Measurements from ENCODE around the gene PLA2G2A. TPM values are rescaled to one million over a fixed set of nuclear protein-coding genes. Genes with fewer than 3 reads are reported as not detected.
"Not testable (repeated sequence)": the region's sequence is repeated elsewhere in the genome, so short reads cannot be mapped to it uniquely, and the experiment has no call there.

The PLA2G2A gene
- total and polyA plus RNA-seq, 2 of the 8 experiments (the other 6 are each of a cell fraction or from before 2014, with no cell fraction given) = 0.69 to 3.7 TPM

DNA sequence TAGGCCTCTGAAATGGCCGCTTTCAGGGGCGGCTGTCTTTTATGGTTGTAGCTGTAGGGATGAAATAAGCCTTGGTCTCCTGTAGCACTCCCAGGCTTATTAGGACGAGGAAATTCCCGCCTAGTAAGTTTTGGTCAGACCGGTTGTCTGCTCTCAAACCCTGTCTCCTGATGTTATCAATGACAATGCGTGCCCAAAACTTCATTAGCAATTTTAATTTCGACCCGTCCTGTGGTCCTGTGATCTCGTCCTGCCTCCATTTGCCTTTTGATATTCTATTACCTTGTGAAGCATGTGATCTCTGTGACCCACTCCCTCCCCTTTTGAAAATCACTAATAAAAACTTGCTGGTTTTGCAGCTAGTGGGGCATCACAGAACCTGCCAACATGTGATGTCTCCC lies 10.8 kb upstream of the PLA2G2A start:
- H4K5ac ChIP-seq (ENCODE audit: insufficient read length, low read depth, low read length); H4K20me1 ChIP-seq (replicated peaks in 1 of 2; ENCODE audit: control insufficient read depth in 1 of 2, insufficient read depth in 2 of 2, low read length in 2 of 2); H2BK120ac ChIP-seq (replicated peaks; ENCODE audit: low read depth, low read length); H4K91ac ChIP-seq (replicated peaks; ENCODE audit: insufficient read length, low read length); H2BK20ac ChIP-seq (ENCODE audit: low read length); H3K23ac ChIP-seq (ENCODE audit: insufficient read length); H3K14ac ChIP-seq (ENCODE audit: insufficient read length); H4K8ac ChIP-seq (ENCODE audit: extremely low read depth, insufficient read depth, low read length); H3K9ac ChIP-seq (replicated peaks in 1 of 4; ENCODE audit: extremely low read depth in 1 of 4, low read depth in 3 of 4, low read length in 3 of 4); H2BK15ac ChIP-seq (ENCODE audit: low read length); H3K36me3 ChIP-seq (ENCODE audit: control insufficient read depth in 2 of 4, insufficient read depth in 4 of 4, low read length in 3 of 4); H3K23me2 ChIP-seq (ENCODE audit: low read depth, low read length); H3K79me1 ChIP-seq (ENCODE audit: low read depth, low read length); H3K56ac ChIP-seq (replicated peaks; ENCODE audit: insufficient read length, low read depth, low read length); H3K27me3 ChIP-seq (replicated peaks in 1 of 4; ENCODE audit: control insufficient read depth in 3 of 4, extremely low read depth in 1 of 4, insufficient read depth in 3 of 4, low read length in 3 of 4); H2AK5ac ChIP-seq (ENCODE audit: low read depth, low read length); H3K18ac ChIP-seq (ENCODE audit: extremely low read depth, low read length); H3K79me2 ChIP-seq (ENCODE audit: control insufficient read depth in 1 of 2, insufficient read depth in 2 of 2, low read length in 2 of 2); H3K27ac ChIP-seq (ENCODE audit: low read depth, low read length); H3K9me3 ChIP-seq (ENCODE audit: insufficient read depth in 2 of 2, low read depth in 1 of 2, low read length in 1 of 2); H3K4ac ChIP-seq (replicated peaks; ENCODE audit: insufficient read length, low read depth, low read length); H2AFZ ChIP-seq (ENCODE audit: low read length); H2BK12ac ChIP-seq (ENCODE audit: low read depth, low read length): not testable (repeated sequence)
- POLR2A ChIA-PET (ENCODE audit: partially characterized antibody) = interaction anchor here (0.8 to 1.3 kb wide), 2 partner anchors 12 kb away, joined by 3 read pairs; no protein-coding TSS in a partner anchor
- 1% methylated on average over 9 of the region's 9 CpGs; no CpG with 5 or more reads in 1 of the 2 experiments for WGBS, 2 experiments (ENCODE audit: extremely low coverage in 1 of 2, insufficient coverage in 1 of 2, insufficient read length in 1 of 2, insufficient replicate concordance in 2 of 2, low coverage in 1 of 2, low lambda C conversion rate in 2 of 2, missing lambda C conversion rate in 1 of 2)
- DNase-seq (ENCODE audit: low read depth in 1 of 2, low spot score in 2 of 2) (peak; percentile 36 to 54), FAIRE-seq (peak; percentile 86)
- Histone ChIP-seq H3K4me2 (ENCODE audit: insufficient read depth in 1 of 2, low read depth in 2 of 2, low read length in 2 of 2) (peak overlapping the region; percentile 50 to 82), H2BK5ac (ENCODE audit: low read depth, low read length) (0 out of 2 replicates have a peak overlapping the region, but pooled peaks have one; percentile 82), H3K4me1 (replicated peaks in 1 of 4; ENCODE audit: control insufficient read depth in 3 of 4, insufficient read depth in 4 of 4, low read length in 3 of 4) (peaks cover 6 to 13% (median 11%) of the 10 kb centered on the region in 4 experiments; a peak in 6 of 7 replicates), H3K4me3 (ENCODE audit: extremely low read depth in 1 of 4, insufficient read depth in 2 of 4, low read depth in 3 of 4, low read length in 4 of 4) (peak overlapping the region in 1 of 4 experiments; percentile 43; a peak in 2 of 8 replicates)
- CTCF ChIA-PET (ENCODE audit: partially characterized antibody) = interaction anchor here (0.7 kb wide), 1 partner anchor 15 kb away, joined by 4 read pairs; no protein-coding TSS in a partner anchor
- peak in 1 of 2 experiments; percentile 14; a peak in 1 of 3 replicates for TF ChIP-seq EP300 (IDR thresholded peaks at IDR 0.05; ENCODE audit: borderline replicate concordance in 1 of 2, low read depth in 2 of 2, low read length in 2 of 2)
- TF ChIP-seq SP1 (IDR thresholded peaks at IDR 0.05; ENCODE audit: low read depth, low read length) = 0 out of 2 replicates have a peak, but pooled peaks have one; percentile 33
